Muscle of leg (tissue), 11 donors: Measurements from ENCODE around the gene TTLL9. TPM values are rescaled to one million over a fixed set of nuclear protein-coding genes. Genes with fewer than 3 reads are reported as not detected.

Experiments
- DNase-seq: peaks from one replicate; pipeline ENCODE4 v3.0.0; 2013
- H3K27ac ChIP-seq: one replicate; pipeline ENCODE4 v1.5.1; 2013; ENCODE audit warnings: mild to moderate bottlenecking, low read length, control low read depth
- H3K27me3 ChIP-seq: one replicate; pipeline ENCODE4 v1.6.1; 2013; ENCODE audit warnings: low read length; ENCODE audit not compliant: control insufficient read depth, insufficient read depth
- H3K36me3 ChIP-seq: one replicate; pipeline ENCODE4 v1.6.1; 2013; ENCODE audit warnings: low read length; ENCODE audit not compliant: control insufficient read depth, insufficient read depth
- H3K4me1 ChIP-seq: one replicate; pipeline ENCODE4 v1.6.1; 2013; ENCODE audit warnings: low read length; ENCODE audit not compliant: control insufficient read depth, insufficient read depth
- H3K4me3 ChIP-seq: one replicate; pipeline ENCODE4 v1.5.1; 2013; ENCODE audit warnings: low read length, control low read depth
- H3K9me3 ChIP-seq: replicated peaks from 2 replicates; pipeline ENCODE4 v1.6.1; 2013; ENCODE audit warnings: low read depth, low read length; ENCODE audit not compliant: control insufficient read depth
- WGBS: methylation state at CpG from one replicate; pipeline ENCODE4 v1.1.5; 2013; ENCODE audit warnings: missing lambda C conversion rate; ENCODE audit not compliant: insufficient coverage; 5-methylcytosine and 5-hydroxymethylcytosine counted together
- polyA plus RNA-seq, 8 donors: library from polyadenylated mRNA; unstranded; fragments of 120-200 nt; gene quantifications; one replicate each; pipeline versions ENCODE4 v1.2.1 to v1.2.3, GENCODE V29; 2013; ENCODE audit warnings: inconsistent platforms in 1 of 8, low replicate concordance in 1 of 8; ENCODE audit not compliant: insufficient read length in 8 of 8, insufficient read depth in 1 of 8
- total RNA-seq: library from RNA; stranded (reverse); fragments of 120-200 nt; gene quantifications from one replicate; pipeline ENCODE4 v1.2.4, GENCODE V29; 2013

The TTLL9 gene
- total and polyA plus RNA-seq, 9 donors, result 0.09 to 0.35 (median 0.21) TPM; not detected in 1

DNA sequence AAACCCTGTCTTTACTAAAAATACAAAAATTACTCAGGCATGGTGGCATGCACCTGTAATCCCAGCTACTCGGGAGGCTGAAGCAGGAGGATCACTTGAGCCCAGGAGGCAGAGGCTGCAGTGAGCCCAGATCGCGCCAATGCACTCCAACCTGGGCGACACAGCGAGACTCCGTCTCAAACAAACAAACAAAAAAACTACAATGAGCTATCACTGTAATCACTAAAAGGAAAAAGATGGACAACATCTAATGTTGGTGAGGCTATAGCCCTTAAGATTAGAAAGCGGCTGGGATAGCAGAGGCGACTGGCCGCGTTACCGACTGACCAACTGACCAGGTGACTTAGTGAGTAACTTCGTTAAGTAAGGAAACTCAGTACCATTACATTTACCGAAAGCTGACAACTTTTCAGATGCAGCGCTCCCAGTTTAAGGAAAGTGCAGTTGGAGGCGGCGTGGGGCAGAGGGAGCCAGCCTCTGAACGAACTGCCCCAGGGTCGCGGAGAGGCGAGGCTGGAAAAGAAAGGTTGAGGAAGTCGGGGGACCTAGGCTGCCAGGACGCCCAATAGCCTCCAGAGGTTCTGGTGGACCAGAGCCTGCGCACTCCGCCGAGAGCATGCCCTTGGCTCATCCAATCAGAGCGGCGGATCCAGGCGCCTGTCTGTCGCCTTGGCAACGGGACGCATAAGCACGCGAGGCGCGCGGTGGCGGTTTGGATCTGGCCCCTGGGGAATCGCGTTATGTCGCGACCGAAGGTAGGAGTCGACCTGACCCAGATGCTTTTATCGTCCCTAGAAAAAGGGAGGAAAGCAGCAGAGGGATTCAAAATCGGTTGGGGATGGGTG is 8.9 kb downstream of the TTLL9 start:
- Histone ChIP-seq H3K36me3 (no peaks in the 10 kb centered on the region), H3K27me3 (peaks cover 5% of the 10 kb centered on the region), H3K9me3 (peaks cover 2% of the 10 kb centered on the region), H3K4me1 (peaks cover 9% of the 10 kb centered on the region), H3K4me3 (peak overlapping the region; percentile 55), H3K27ac (peak overlapping the region; percentile 65)
- peak; percentile 94 for DNase-seq
- 6% methylated on average over 20 of the region's 45 CpGs for WGBS

DNA sequence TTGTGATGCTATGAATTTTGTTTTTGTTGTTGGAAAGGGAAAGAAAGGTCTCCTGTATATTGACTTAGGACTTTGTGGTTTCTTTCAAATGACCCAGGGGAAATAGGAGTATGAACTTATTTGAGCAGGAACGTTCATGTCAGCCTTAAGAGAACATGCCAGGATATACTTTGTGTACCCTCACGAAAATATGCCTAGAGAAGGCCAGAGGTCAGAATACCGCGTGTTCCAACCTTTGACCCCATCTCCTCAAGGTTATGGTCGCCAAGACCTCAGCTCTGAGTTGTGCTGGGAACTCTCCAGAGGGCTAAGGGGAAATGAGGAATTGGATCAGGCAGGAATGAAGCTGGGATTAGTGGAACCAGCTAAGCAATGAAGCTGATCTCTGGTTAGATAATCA is 11.5 kb downstream of the TTLL9 start:
- DNase-seq, result no peak
- Histone ChIP-seq H3K4me3 (no peak overlapping the region), H3K27me3 (peaks cover 5% of the 10 kb centered on the region), H3K9me3 (peaks cover 2% of the 10 kb centered on the region), H3K4me1 (peaks cover 9% of the 10 kb centered on the region), H3K27ac (no peak overlapping the region), H3K36me3 (no peaks in the 10 kb centered on the region)
- 57% methylated on average over 5 of the region's 5 CpGs for WGBS

DNA sequence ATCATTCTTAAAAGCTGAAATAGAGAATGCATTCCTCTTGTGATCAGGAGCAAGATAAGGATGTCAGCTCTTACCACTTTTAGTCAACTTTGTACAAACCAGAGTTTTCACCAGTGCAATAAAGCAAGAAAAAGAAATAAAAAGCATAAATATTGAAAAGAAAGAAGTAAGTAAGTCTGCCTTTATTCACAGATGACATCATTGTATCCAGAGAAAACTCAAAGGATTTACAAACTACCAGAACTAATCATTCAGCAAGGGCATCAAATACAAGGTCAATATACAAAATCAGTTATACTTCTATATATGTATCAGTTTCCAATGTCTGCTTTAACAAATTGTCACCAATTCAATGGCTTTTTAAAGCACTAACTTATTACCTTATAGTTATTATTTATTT is 13.4 kb downstream of the TTLL9 start:
- H3K27ac ChIP-seq, result no peak overlapping the region
- no peaks in the 10 kb centered on the region for H3K9me3 ChIP-seq
- no peak overlapping the region for H3K4me3 ChIP-seq
- H3K36me3 ChIP-seq, result no peaks in the 10 kb centered on the region
- no peak for DNase-seq
- H3K4me1 ChIP-seq, result peaks cover 9% of the 10 kb centered on the region
- H3K27me3 ChIP-seq, result peaks cover 5% of the 10 kb centered on the region

DNA sequence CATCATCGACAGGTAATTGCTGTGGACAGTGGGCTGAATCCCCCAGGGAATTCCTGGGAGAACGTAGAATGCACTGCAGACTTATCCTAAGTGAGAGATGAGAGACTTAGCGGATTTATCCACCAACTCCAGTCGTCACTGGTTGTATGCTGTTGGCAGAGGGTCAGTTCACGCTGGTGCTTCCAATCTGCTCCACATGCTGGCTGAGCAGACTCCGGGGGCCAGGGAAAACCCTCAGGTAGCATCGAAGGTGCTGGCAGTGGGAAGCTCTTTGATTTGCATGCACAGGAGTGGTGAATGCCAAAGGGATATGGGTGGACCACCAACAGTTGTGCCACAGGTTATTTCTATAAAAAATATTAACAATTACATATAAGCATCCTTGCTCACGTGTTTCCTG is 20.2 kb downstream of the TTLL9 start:
- Histone ChIP-seq H3K27me3 (no peaks in the 10 kb centered on the region), H3K27ac (no peak overlapping the region), H3K4me3 (no peak overlapping the region), H3K4me1 (no peaks in the 10 kb centered on the region), H3K9me3 (no peaks in the 10 kb centered on the region), H3K36me3 (no peaks in the 10 kb centered on the region)
- DNase-seq, result no peak
- WGBS, result 61% methylated on average over 2 of the region's 8 CpGs

DNA sequence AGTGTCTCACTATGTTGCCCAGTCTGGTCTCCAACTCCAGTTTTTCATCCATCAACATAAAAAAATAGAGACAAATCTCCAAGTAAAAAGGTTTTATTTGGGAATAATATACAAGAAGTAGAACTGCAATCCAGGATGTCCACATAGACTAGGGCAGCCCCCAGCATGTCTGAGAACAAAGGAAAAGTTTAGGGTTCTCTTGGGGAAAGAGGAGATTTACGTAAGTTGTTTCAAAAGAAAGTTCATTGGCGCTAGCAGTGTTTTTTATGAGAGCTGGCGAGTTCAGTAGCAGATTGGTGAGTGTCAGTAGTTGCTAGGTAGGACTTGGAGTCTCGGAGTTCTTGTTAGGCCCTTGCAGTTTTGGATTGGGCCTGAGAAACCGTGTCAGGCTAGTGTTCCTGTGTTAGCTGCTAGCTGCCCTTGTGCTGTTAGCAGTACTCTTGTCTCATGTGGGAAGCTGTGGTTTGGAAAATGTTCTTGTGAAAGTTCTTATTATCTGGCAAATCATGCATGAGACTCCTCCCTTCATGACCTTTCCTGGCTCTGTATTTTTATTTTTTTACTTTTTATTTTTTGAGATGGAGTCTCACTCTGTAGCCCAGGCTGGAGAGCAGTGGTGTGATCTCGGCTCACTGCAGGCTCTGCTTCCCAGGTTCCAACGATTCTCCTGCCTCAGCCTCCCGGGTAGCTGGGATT is 24.7 kb downstream of the TTLL9 start:
- H3K27ac ChIP-seq, result no peak overlapping the region
- 52% methylated on average over 6 of the region's 8 CpGs for WGBS

DNA sequence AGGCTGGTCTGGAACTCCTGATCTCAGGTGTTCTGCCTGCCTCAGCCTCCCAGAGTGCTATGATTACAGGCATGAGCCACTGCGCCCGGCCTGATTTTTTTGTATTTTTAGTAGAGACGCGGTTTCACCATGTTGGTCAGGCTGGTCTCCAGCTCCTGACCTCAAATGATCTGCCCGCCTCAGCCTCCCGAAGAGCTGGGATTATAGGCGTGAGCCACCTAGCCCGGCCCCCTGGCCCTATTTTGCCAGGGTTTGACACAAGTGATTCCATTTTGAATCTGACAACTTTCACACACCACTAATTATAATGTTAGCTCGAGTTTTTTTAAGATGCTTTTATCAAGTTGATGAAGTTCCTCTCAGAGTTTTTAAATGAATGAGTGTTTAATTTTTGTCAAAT is 25.6 kb downstream of the TTLL9 start:
- H3K27ac ChIP-seq, result no peak overlapping the region
- WGBS, result 94% methylated on average over 7 of the region's 9 CpGs
- no peaks in the 10 kb centered on the region for H3K4me1 ChIP-seq

More for the DNA sequence above, 24.7 kb downstream of the TTLL9 start:
- Histone ChIP-seq H3K27me3 (no peaks in the 10 kb centered on the region), H3K9me3 (no peaks in the 10 kb centered on the region), H3K4me1 (no peaks in the 10 kb centered on the region), H3K36me3 (no peaks in the 10 kb centered on the region), H3K4me3 (no peak overlapping the region)
- DNase-seq, result peak; percentile 85

DNA sequence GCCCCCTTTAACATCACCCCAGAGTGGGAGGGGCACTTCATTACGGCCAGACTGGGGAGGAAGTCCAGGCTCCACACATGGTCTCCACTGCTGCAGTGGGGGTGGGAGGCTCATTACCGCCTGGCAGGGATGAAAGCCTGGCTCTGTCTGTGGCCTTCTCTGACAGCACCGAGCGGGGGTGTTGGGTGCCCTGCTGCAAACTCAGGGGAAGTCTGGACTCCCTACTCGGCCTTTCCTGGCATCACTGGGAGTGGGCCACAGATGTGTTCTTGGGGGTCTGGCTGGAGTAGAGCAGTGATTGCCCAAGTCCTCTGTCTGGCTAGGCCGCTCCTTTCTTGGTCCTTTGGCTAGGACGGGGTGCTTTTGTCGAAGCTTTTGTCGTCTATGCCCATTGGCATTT is 27.1 kb downstream of the TTLL9 start:
- no peak overlapping the region for H3K4me3 ChIP-seq
- no peaks in the 10 kb centered on the region for H3K9me3 ChIP-seq
- H3K27ac ChIP-seq, result no peak overlapping the region
- no peaks in the 10 kb centered on the region for H3K27me3 ChIP-seq
- H3K4me1 ChIP-seq, result no peaks in the 10 kb centered on the region
- WGBS, result 57% methylated on average over 4 of the region's 9 CpGs
- H3K36me3 ChIP-seq, result no peaks in the 10 kb centered on the region
- DNase-seq, result no peak

More for the DNA sequence above, 25.6 kb downstream of the TTLL9 start:
- Histone ChIP-seq H3K9me3 (no peaks in the 10 kb centered on the region), H3K36me3 (no peaks in the 10 kb centered on the region), H3K27me3 (no peaks in the 10 kb centered on the region), H3K4me3 (no peak overlapping the region)
- DNase-seq, result no peak

DNA sequence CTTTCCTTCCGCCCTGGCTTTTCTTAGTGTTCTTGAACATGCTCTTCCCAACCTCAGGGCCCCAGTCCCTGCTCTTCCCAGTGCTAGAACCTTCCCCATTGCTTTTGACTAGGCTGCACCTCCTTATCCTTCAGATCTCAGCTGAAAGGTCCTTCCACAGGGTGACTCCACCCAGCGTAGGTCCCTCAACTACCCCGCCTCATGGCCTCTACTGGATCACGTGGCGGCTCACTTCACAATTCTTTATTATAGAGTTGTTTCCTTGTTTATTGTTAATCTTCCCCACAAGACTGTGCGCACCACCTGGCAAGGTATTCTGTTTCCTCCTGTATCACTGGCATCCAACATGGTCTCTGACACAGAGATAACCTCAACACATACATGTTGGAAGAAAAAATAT is 31.2 kb downstream of the TTLL9 start:
- H3K9me3 ChIP-seq, result no peaks in the 10 kb centered on the region
- 75% methylated on average over 1 of the region's 6 CpGs for WGBS

DNA sequence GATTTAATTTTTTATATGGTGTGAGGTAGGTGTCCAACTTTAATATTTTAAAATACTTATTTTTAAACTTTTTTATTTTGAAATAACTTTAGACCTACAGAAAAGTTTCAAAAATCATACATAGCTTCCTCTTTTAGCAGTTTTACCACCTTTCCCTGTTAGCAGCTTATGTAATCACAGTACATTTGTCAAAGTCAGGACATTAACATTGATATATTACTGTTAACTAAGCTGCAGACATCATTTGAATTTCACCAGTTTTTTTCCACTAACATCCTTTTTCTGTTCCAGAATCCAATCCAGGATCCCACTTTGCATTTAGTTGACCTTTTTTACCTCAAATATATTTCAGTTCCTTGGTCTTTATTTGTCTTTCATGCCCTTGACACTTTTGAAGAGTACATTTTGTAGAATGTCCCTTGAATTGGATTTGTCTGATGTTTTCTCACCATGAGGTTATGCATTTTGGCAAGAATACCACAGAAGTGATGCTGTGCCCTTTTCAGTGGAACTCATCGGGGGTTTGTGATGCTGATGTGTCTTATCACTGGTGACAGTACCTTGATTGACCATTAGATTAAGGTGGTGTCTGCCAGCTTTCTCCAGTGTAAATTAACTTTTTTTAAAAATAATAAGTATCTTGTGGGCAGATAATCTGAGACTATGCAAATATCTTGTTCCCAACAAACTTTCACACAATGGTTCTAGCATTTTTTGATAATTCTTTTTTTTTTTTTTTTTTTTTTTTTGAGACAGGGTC is 33.4 kb downstream of the TTLL9 start:
- H3K9me3 ChIP-seq, result no peaks in the 10 kb centered on the region
- no peak for DNase-seq
- 80% methylated on average over 1 of the region's 1 CpG for WGBS
- no peaks in the 10 kb centered on the region for H3K4me1 ChIP-seq
- H3K36me3 ChIP-seq, result no peaks in the 10 kb centered on the region
- H3K27ac ChIP-seq, result no peak overlapping the region
- no peaks in the 10 kb centered on the region for H3K27me3 ChIP-seq
- no peak overlapping the region for H3K4me3 ChIP-seq

More for the DNA sequence above, 31.2 kb downstream of the TTLL9 start:
- Histone ChIP-seq H3K27ac (no peak overlapping the region), H3K4me1 (no peaks in the 10 kb centered on the region), H3K27me3 (no peaks in the 10 kb centered on the region), H3K36me3 (no peaks in the 10 kb centered on the region), H3K4me3 (no peak overlapping the region)
- DNase-seq, result no peak

DNA sequence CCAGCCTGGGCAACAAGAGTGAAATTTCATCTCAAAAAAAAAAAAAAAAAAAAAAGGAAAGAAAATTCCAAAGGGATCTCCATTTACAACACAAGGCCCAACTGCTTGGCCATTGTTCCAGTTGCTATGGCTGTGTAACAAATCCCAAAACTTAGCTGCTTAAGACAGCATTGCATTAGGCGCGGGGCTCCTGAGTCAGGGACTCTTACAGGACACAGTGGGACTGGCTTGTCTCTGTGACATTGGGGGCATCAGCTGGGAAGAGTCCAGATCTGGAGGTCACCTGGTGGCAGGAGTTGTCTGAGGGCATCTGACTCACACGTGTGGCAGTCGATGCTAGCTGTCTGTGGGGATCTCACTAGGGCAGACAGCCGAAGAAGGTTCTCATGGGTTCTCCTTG is 35.6 kb downstream of the TTLL9 start:
- H3K36me3 ChIP-seq, result no peaks in the 10 kb centered on the region
- no peak overlapping the region for H3K4me3 ChIP-seq
- 77% methylated on average over 2 of the region's 5 CpGs for WGBS
- no peak for DNase-seq
- H3K27ac ChIP-seq, result no peak overlapping the region
- no peaks in the 10 kb centered on the region for H3K4me1 ChIP-seq
- H3K9me3 ChIP-seq, result no peaks in the 10 kb centered on the region
- no peaks in the 10 kb centered on the region for H3K27me3 ChIP-seq
